Activated CD4-positive, alpha-beta memory T cell treated with anti-CD3 and anti-CD28 coated beads, Interleukin-2, amount 10 ng/mL, durations not matched to agents 7 days and 5 days (primary cell): Measurements from ENCODE around the gene DSCAML1. TPM values are rescaled to one million over a fixed set of nuclear protein-coding genes. Genes with fewer than 3 reads are reported as not detected.
"Not testable (repeated sequence)": the region's sequence is repeated elsewhere in the genome, so short reads cannot be mapped to it uniquely, and the experiment has no call there.

Experiments
- CTCF ChIA-PET: fragments of 350-600 bp; sonication (Branson Sonifier 250); formaldehyde crosslinking; loops from one replicate; lab custom pipeline; 2021; ENCODE audit warnings: antibody characterized with exemption, inconsistent platforms; lab: Charles Lee
- POLR2A ChIA-PET: fragments of 350-600 bp; sonication (Branson Sonifier 250); formaldehyde crosslinking; loops from one replicate; lab custom pipeline; 2021; ENCODE audit warnings: antibody characterized with exemption; lab: Charles Lee
- DNase-seq: peaks from one replicate; pipeline ENCODE4 v3.0.0-alpha.2; 2020
- H3K27ac Mint-ChIP-seq: one replicate; pipeline ENCODE4 v1.8.0; 2021; ENCODE audit warnings: mild to moderate bottlenecking, mixed read lengths
- H3K27me3 Mint-ChIP-seq: one replicate; pipeline ENCODE4 v1.8.0; 2021; ENCODE audit warnings: mixed read lengths
- H3K36me3 Mint-ChIP-seq: one replicate; pipeline ENCODE4 v1.8.0; 2021; ENCODE audit warnings: low read depth, mixed read lengths
- H3K4me1 Mint-ChIP-seq: one replicate; pipeline ENCODE4 v1.8.0; 2021; ENCODE audit warnings: mixed read lengths
- H3K4me3 Mint-ChIP-seq: one replicate; pipeline ENCODE4 v1.8.0; 2021; ENCODE audit warnings: mild to moderate bottlenecking, mixed read lengths
- H3K9me3 Mint-ChIP-seq: one replicate; pipeline ENCODE4 v1.8.0; 2021; ENCODE audit warnings: mixed read lengths
- total RNA-seq, 2 experiments: library from RNA; stranded (reverse); gene quantifications; one replicate each; pipeline ENCODE4 v1.2.3, GENCODE V29; 2021

Gene DSCAML1
- total RNA-seq, 2 experiments from 2014 or later = 0.03 TPM; not detected in 1

- H3K27me3 Mint-ChIP-seq = no peaks in the 10 kb centered on the region
- DNase-seq = no peak
- no peaks in the 10 kb centered on the region for H3K9me3 Mint-ChIP-seq
- ChIA-PET CTCF (interaction anchor here (5.5 kb wide), 1 partner anchor 11 kb away, joined by 29 read pairs; no protein-coding TSS in a partner anchor), POLR2A (interaction anchor here (1.2 to 1.5 kb wide), 2 partner anchors 11 to 13 kb away, joined by 3 read pairs; no protein-coding TSS in a partner anchor)
- peaks cover 2% of the 10 kb centered on the region for H3K36me3 Mint-ChIP-seq
- no peaks in the 10 kb centered on the region for H3K4me1 Mint-ChIP-seq
- no peak overlapping the region for H3K27ac Mint-ChIP-seq
- H3K4me3 Mint-ChIP-seq = no peak overlapping the region
Observed at GRCh38 chr11:117415358-117415896, 381.6 kb downstream of the DSCAML1 start.

- H3K27ac Mint-ChIP-seq = no peak overlapping the region
- no peak overlapping the region for H3K4me3 Mint-ChIP-seq
- H3K9me3 Mint-ChIP-seq = no peaks in the 10 kb centered on the region
- no peaks in the 10 kb centered on the region for H3K27me3 Mint-ChIP-seq
- peaks cover 2% of the 10 kb centered on the region for H3K36me3 Mint-ChIP-seq
- no peaks in the 10 kb centered on the region for H3K4me1 Mint-ChIP-seq
- no peak for DNase-seq
- POLR2A ChIA-PET = no interaction called here
- CTCF ChIA-PET = interaction anchor here (5.5 kb wide), 1 partner anchor 11 kb away, joined by 29 read pairs; no protein-coding TSS in a partner anchor
Observed at GRCh38 chr11:117414724-117415123, 382.3 kb downstream of the DSCAML1 start.

- Mint-ChIP-seq H3K27ac (no peak overlapping the region), H3K4me3 (no peak overlapping the region), H3K27me3 (no peaks in the 10 kb centered on the region), H3K4me1 (no peaks in the 10 kb centered on the region), H3K9me3 (no peaks in the 10 kb centered on the region), H3K36me3 (peaks cover 8% of the 10 kb centered on the region)
- POLR2A ChIA-PET = no interaction called here
- CTCF ChIA-PET = interaction anchor here (5.5 kb wide), 1 partner anchor 12 kb away, joined by 29 read pairs; no protein-coding TSS in a partner anchor
- DNase-seq = no peak
Observed at GRCh38 chr11:117413616-117414015, 383.4 kb downstream of the DSCAML1 start.

- POLR2A ChIA-PET = no interaction called here
- Mint-ChIP-seq H3K36me3 (peaks cover 15% of the 10 kb centered on the region), H3K9me3 (no peaks in the 10 kb centered on the region), H3K4me3 (no peak overlapping the region), H3K4me1 (no peaks in the 10 kb centered on the region), H3K27me3 (no peaks in the 10 kb centered on the region), H3K27ac (no peak overlapping the region)
- DNase-seq = no peak
- CTCF ChIA-PET = interaction anchor here (0.8 to 5.5 kb wide), 2 partner anchors 13 to 14 kb away, joined by 3 to 29 read pairs; no protein-coding TSS in a partner anchor
Observed at GRCh38 chr11:117412653-117413275, 384.3 kb downstream of the DSCAML1 start.

GRCh38 chr11:117412176-117412575 is 384.8 kb downstream of the DSCAML1 start:
- no peaks in the 10 kb centered on the region for H3K4me1 Mint-ChIP-seq
- no peak for DNase-seq
- ChIA-PET CTCF (interaction anchor here (0.8 kb wide), 1 partner anchor 14 kb away, joined by 3 read pairs; no protein-coding TSS in a partner anchor), POLR2A (no interaction called here)
- no peak overlapping the region for H3K4me3 Mint-ChIP-seq
- no peaks in the 10 kb centered on the region for H3K9me3 Mint-ChIP-seq
- H3K36me3 Mint-ChIP-seq = peaks cover 17% of the 10 kb centered on the region
- no peaks in the 10 kb centered on the region for H3K27me3 Mint-ChIP-seq
- no peak overlapping the region for H3K27ac Mint-ChIP-seq

GRCh38 chr11:117411736-117412135 is 385.3 kb downstream of the DSCAML1 start:
- DNase-seq = no peak
- H3K27me3 Mint-ChIP-seq = no peaks in the 10 kb centered on the region
- peaks cover 17% of the 10 kb centered on the region for H3K36me3 Mint-ChIP-seq
- CTCF ChIA-PET = interaction anchor here (1.4 kb wide), 1 partner anchor 15 kb away, joined by 5 read pairs; no protein-coding TSS in a partner anchor
- H3K27ac Mint-ChIP-seq = no peak overlapping the region
- no peak overlapping the region for H3K4me3 Mint-ChIP-seq
- H3K4me1 Mint-ChIP-seq = no peaks in the 10 kb centered on the region
- POLR2A ChIA-PET = no interaction called here
- H3K9me3 Mint-ChIP-seq = no peaks in the 10 kb centered on the region

GRCh38 chr11:117410861-117411710 is 385.9 kb downstream of the DSCAML1 start:
- H3K36me3 Mint-ChIP-seq = peaks cover 22% of the 10 kb centered on the region
- POLR2A ChIA-PET = no interaction called here
- no peaks in the 10 kb centered on the region for H3K27me3 Mint-ChIP-seq
- no peak overlapping the region for H3K4me3 Mint-ChIP-seq
- no peak overlapping the region for H3K27ac Mint-ChIP-seq
- peaks cover 2% of the 10 kb centered on the region for H3K9me3 Mint-ChIP-seq
- no peaks in the 10 kb centered on the region for H3K4me1 Mint-ChIP-seq
- DNase-seq = no peak
- CTCF ChIA-PET = interaction anchor here (1.4 kb wide), 1 partner anchor 15 kb away, joined by 5 read pairs; no protein-coding TSS in a partner anchor

- CTCF ChIA-PET = interaction anchor here (1.4 to 2.1 kb wide), 2 partner anchors 16 kb away, joined by 5 to 11 read pairs; no protein-coding TSS in a partner anchor
- no peaks in the 10 kb centered on the region for H3K4me1 Mint-ChIP-seq
- H3K9me3 Mint-ChIP-seq = peaks cover 11% of the 10 kb centered on the region
- peaks cover 31% of the 10 kb centered on the region for H3K36me3 Mint-ChIP-seq
- no peak overlapping the region for H3K4me3 Mint-ChIP-seq
- H3K27me3 Mint-ChIP-seq = no peaks in the 10 kb centered on the region
- POLR2A ChIA-PET = no interaction called here
- no peak overlapping the region for H3K27ac Mint-ChIP-seq
- DNase-seq = no peak
Observed at GRCh38 chr11:117410238-117410637, 386.8 kb downstream of the DSCAML1 start.

GRCh38 chr11:117409511-117409910 is 387.5 kb downstream of the DSCAML1 start:
- no peaks in the 10 kb centered on the region for H3K4me1 Mint-ChIP-seq
- H3K36me3 Mint-ChIP-seq = peaks cover 38% of the 10 kb centered on the region
- H3K27me3 Mint-ChIP-seq = no peaks in the 10 kb centered on the region
- ChIA-PET CTCF (interaction anchor here (2.1 kb wide), 1 partner anchor 17 kb away, joined by 11 read pairs; no protein-coding TSS in a partner anchor), POLR2A (no interaction called here)
- H3K27ac Mint-ChIP-seq = no peak overlapping the region
- H3K9me3 Mint-ChIP-seq = peaks cover 12% of the 10 kb centered on the region
- H3K4me3 Mint-ChIP-seq = no peak overlapping the region
- no peak for DNase-seq

- H3K27me3 Mint-ChIP-seq = no peaks in the 10 kb centered on the region
- H3K36me3 Mint-ChIP-seq = peaks cover 49% of the 10 kb centered on the region
- no peak overlapping the region for H3K27ac Mint-ChIP-seq
- peaks cover 12% of the 10 kb centered on the region for H3K9me3 Mint-ChIP-seq
- H3K4me1 Mint-ChIP-seq = no peaks in the 10 kb centered on the region
- no peak for DNase-seq
- ChIA-PET CTCF (interaction anchor here (2.1 kb wide), 1 partner anchor 18 kb away, joined by 11 read pairs; no protein-coding TSS in a partner anchor), POLR2A (no interaction called here)
- no peak overlapping the region for H3K4me3 Mint-ChIP-seq
Observed at GRCh38 chr11:117408356-117408755, 388.7 kb downstream of the DSCAML1 start.

GRCh38 chr11:117407016-117407415 is 390.0 kb downstream of the DSCAML1 start:
- Mint-ChIP-seq H3K4me3 (no peak overlapping the region), H3K36me3 (peaks cover 58% of the 10 kb centered on the region), H3K27me3 (no peaks in the 10 kb centered on the region), H3K9me3 (peaks cover 12% of the 10 kb centered on the region), H3K27ac (no peak overlapping the region), H3K4me1 (no peaks in the 10 kb centered on the region)
- ChIA-PET CTCF (no interaction called here), POLR2A (no interaction called here)
- DNase-seq = no peak

GRCh38 chr11:117405898-117406297 is 391.1 kb downstream of the DSCAML1 start:
- Mint-ChIP-seq H3K9me3 (peaks cover 12% of the 10 kb centered on the region), H3K36me3 (peaks cover 65% of the 10 kb centered on the region)
- H3K4me3 Mint-ChIP-seq, DNase-seq, CTCF ChIA-PET, H3K27ac Mint-ChIP-seq, POLR2A ChIA-PET, H3K27me3 Mint-ChIP-seq, H3K4me1 Mint-ChIP-seq: not testable (repeated sequence)
